ENCODE data around the gene BRD9.
"Not testable (repeated sequence)": the region's sequence is repeated elsewhere in the genome, so short reads cannot be mapped to it uniquely, and the experiment has no call there.

BRD9 gene

DNA sequence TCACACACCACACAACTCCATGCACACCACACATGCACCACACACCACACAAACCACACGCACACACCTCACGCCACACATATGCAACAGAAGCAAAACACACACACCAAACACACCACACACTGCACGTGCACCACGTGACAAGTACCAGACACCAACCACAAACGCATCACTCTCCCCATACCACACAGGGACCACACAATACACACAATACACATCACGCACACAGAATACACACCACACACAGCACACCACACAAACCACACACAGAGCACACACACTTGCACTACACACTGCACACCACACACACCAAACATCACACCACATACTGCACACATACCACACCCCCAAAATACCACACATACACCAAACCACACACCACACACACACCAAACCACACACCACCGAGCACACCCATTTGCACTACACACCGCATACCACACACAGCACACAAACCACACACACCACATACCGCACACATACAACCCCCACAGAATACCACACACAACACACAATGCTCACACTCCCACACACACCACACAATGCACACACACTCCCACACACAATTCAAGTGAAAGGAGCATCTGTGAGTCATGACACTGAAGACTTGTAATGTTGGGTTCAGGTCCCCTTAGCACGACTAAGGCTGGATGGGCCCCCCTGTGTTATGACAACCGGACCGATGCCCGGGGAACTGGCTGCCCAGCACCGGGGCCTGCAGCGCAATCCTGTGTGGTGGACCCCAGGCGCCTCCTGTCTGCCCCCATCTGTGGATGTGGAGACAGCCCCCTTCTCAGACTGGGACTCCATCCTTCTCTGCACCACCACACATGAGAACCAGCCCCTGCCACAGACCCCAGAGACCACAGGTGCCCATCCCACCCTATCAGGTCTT, 35.8 kb downstream of the BRD9 start:
- no peak for DNase-seq

DNA sequence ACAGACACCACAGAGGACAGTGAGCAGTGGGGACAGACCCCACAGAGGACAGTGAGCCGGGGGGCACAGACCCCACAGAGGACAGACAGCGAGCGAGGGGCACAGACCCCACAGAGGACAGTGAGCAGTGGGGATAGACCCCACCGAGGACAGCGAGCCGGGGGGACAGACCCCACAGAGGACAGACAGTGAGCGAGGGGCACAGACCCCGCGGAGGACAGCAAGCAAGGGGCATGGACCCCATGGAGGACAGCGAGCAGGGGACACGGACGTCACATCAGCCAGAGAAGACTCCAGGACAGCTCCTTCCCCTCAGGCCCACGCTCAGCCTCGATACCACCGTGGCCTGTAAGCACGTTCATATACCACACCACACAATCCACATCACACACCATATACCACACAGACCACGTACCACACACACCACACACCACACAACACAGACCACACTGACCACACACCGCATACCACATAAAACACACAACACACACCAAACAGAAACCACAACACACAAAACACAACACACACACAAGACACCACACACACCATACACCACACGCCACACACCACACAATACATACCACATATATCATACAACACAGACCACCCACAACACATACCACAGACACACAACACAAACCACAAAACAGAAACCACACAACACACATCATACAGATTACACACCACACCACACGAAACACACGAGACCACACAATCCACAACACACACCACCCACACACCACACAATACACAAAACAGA, 36.6 kb downstream of the BRD9 start:
- no peak for DNase-seq

DNA sequence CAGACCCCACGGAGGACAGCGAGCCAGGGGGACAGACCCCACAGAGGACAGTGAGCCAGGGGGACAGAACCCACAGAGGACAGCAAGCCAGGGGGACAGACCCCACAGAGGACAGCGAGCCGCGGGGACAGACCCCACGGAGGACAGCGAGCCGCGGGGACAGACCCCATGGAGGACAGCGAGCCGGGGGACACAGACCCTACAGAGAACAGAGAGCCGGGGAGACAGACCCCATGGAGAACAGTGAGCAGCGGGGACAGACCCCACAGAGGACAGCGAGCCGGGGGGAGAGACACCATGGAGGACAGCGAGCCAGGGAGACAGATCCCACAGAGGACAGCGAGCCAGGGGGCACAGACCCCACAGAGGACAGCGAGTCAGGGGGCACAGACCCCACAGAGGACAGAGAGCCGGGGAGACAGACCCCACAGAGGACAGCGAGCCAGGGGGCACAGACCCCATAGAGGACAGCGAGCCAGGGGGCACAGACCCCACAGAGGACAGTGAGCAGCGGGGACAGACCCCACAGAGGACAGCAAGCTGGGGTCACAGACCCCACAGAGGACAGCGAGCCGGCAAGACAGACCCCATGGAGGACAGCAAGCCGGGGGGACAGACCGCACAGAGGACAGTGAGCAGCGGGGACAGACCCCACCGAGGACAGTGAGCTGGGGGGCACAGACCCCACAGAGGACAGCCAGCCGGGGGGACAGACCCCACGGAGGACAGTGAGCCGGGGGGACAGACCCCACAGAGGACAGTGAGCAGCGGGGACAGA, 37.4 kb downstream of the BRD9 start:
- no peak for DNase-seq

DNA sequence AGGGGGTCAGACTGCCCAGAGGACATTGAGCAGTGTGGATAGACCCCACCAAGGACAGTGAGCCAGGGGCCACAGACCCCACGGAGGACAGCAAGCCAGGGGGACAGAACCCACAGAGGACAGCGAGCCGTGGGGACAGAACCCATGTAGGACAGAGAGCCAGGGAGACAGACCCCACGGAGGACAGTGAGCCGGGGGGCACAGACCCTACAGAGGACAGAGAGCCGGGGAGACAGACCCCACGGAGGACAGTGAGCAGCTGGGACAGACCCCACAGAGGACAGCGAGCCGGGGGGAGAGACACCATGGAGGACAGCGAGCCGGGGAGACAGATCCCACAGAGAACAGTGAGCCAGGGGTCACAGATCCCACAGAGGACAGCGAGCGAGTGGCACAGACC, 38.4 kb downstream of the BRD9 start:
- DNase-seq = no peak

DNA sequence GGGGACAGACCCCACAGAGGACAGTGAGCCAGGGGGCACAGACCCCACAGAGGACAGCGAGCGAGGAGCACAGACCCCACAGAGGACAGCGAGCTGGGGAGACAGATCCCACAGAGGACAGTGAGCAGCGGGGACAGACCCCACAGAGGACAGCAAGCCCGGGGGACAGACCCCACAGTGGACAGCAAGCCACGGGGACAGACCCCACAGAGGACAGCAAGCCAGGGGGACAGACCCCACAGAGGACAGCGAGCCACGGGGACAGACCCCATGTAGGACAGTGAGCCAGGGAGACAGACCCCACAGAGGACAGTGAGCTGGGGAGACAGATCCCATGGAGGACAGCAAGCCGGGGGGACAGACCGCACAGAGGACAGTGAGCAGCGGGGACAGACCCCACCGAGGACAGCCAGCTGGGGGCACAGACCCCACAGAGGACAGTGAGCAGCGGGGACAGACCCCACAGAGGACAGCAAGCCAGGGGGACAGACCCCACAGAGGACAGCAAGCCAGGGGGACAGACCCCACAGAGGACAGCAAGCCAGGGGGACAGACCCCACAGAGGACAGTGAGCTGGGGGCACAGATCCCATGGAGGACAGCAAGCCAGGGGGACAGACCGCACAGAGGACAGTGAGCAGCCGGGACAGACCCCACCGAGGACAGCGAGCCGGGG, 39.0 kb downstream of the BRD9 start:
- not testable (repeated sequence) for DNase-seq

DNA sequence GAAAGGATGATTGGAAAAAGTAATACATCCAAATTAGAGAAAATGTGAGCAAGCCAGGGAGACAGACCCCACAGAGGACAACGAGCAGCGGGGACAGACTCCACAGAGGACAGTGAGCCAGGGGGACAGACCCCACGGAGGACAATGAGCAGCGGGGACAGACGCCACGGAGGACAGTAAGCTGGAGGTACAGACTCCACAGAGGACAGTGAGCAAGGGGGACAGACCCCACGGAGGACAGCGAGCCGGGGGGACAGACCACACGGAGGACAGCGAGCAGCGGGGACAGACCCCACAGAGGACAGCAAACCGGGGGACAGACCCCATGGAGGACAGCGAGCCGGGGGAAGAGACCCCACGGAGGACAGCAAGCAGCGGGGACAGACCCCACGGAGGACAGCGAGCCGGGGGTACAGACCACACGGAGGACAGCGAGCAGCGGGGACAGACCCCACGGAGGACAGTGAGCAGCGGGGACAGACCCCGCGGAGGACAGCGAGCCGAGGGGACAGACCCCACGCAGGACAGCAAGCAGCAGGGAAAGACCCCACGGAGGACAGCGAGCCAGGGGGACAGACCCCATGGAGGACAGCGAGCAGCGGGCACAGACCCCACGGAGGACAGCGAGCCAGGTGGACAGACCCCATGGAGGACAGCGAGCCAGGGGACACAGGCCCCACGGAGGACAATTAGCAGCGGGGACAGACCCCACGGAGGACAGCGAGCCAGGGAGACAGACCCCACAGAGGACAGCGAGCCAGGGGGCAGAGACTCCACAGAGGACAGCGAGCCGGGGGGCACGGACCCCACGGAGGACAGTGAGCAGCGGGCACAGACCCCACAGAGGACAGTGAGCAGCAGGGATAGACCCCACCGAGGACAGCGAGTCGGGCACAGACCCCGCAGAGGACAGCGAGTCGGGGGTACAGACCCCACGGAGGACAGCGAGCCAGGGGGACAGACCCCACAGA, 39.9 kb downstream of the BRD9 start:
- no peak for DNase-seq

DNA sequence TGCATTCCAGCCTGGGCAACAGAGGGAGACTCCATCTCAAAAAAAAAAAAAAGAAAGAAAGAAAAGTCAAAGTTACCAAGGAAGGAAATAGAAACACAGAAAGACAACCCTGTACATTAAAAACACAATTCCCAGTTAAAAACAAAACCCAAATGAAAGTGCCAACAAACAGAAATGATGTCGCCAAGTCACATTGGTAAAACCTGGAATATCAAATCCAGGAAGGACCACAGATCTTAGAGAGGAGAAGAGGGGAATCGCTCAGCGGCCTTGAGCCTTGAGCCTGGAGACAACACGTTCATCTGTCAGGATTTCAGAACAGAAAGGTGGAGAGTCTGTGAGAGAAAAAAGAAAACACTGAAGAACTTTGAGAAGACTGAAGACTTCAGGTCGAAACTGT, 40.6 kb downstream of the BRD9 start:
- no peak for DNase-seq

DNA sequence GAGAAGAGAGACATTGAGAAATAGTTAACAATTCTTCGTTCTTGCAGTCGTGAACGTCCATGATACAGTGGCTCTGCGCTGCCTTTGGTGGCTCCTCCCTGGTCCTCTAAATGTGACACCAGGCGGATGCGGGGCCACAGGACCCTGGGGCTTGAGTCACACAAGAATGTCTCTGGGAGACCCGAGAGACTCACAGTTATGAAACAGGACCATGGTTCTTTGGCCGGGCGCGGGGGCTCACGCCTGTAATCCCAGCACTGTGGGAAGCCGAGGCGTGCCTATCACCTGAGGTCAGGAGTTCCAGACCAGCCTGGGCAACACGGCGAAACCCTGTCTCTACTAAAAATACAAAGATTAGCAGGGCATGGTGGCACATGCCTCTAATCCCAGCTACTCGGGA, 41.0 kb downstream of the BRD9 start:
- no peak for DNase-seq

DNA sequence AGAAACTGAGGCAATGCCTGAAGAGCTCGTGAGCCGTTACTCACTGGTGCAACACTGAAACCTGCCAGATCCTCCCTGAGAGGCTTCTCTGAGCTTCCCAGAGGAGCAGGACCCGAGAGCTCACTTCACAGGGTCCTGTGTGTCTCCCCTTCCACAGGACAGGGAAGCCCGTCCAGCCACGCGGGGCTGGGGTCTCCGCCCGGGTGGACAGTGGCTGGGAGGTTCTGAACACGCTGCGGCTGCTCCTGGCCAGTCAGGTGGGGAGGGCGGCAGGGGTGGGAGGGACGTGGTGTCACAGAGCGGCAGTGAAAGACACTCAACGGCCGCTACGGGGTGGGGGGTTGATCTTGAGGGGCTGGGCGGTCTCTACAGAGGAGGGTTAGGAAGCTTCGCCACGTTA, 41.5 kb downstream of the BRD9 start:
- no peak for DNase-seq

DNA sequence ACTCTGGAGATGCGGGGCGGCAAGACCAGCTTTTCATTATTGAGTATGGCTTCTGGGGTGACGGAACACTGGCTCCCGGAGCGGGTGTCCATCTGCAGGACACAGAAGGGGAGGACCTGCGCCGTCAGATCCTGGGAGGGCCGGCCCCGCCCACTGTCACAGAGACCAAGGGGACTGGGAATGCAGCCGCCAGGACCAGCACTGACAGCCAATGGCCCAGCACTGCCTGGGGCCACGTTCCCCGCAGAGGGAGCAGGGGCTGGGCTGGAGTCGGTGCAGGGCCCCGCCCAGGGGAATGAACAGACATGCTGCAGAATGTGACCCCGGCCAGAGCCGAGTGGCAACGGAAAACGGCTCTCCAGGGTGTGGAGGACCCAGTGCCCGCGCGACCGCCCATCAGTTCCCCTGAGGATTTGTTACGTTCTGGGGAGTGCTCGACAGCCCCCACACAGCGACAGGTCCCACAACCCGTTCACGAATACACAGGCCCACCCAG, 42.0 kb downstream of the BRD9 start, which contains the start of gene ZDHHC11:
TSS of gene ZDHHC11 (minus strand) at position 476 of the 496 bp plus-strand sequence. CDS start at position 92, 384 bp downstream.
- DNase-seq = no peak

DNA sequence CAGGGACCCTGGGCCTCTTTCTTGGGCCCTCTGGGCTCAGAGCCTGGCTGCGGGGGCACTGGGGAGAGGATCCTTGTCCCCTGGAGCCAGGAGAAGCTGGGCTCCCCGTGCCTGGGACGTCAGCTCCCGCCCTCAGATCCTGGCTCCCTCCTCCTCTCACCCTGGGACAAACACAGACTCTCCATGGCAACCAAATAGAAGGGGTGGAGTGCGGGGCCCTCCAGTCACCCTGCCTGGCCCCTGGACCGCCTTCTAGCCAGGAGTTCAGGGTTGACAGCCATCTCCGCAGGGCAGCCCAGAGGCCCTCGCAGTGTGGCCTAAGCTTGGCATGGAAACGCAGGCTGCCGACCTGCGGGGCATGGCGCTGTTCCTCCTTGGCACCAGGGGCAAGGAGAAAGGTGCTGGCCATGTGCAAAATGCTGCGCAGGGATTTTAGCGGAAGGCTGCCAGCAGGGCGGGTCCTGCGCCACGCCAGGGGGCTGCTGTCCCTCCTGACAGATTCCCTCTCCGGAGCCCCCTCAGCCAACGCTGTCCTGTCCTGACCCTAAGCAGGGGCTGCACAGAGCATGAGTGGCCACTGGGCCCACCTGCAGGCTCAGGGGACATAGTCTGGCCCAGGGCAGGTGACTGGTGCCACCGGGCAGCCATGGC, 42.8 kb downstream of the BRD9 start:
- DNase-seq = no peak

DNA sequence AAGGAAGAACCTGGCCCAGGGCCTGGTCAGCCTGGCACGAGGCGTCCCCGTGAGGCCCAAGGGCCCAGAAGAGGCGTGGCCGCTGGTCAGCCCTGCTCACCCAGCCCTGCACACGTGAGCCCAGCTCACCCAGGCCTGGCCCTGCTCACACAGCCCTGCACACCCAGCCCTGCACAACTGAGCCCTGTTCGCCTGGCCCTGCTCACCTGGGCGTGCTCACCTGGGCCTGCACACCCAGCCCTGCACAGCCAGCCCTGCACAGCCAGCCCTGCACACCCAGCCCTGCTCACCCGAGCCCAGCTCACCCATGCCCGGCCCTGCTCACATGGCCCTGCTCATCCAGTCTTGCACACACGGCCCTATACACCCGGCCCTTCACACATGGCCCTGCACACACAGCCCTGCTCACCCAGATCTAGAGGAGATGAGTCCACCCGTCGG, 43.9 kb downstream of the BRD9 start:
- DNase-seq = no peak

DNA sequence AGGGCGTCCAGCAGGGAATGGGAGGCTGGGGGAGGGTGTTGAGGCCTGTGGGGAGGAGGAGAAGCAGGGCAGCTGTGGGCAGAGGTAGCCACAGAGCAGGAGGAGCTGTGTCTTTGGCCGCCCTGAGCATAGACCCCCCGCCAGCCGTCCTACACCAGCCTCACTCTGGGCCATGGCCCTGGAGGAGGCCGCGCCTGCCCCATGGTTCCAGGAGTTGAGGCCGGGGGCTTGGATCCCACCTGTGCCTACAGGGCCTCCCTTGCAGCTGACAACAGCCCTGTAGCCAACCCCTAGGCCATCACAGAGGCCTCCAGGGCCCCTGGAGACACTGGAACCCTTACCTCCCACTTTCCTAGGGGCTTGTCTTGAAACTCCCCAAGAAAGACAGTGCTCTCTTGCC, 44.9 kb downstream of the BRD9 start:
- not testable (repeated sequence) for DNase-seq

DNA sequence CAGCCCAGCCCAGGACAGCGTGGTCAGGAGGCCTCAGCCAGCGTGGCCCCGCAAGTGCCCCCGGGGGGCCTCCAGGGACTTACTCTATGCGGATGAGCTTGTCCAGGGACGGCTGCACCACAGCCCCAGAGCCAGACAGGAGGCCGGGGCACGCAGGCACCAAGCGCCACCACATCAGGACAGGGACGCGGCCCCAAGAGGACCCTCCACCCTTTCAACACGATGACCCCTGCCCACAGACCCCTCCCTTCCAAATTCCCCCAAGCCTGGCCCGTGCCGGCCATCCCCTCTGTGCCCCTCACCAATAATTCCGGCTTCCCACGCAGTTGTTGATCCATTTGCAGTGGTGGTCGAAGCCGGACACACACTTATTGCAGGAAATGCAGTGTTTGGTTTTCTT, 45.4 kb downstream of the BRD9 start:
- DNase-seq = not testable (repeated sequence)

DNA sequence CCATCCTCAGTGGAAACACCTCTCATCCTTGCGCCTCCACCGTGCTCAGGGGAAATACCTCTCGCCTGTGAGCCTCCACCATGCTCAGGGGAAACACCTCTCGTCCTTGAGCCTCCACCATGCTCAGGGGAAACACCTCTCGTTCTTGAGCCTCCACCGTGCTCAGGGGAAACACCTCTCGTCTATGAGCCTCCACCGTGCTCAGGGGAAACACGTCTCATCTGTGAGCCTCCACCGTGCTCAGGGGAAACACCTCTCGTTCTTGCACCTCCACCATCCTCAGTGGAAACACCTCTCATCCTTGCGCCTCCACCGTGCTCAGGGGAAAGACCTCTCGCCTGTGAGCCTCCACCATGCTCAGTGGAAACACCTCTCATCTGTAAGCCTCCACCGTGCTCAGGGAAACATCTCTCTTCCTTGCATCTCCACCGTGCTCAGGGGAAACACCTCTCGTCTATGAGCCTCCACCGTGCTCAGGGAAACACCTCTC, 46.0 kb downstream of the BRD9 start:
- DNase-seq = not testable (repeated sequence)

DNA sequence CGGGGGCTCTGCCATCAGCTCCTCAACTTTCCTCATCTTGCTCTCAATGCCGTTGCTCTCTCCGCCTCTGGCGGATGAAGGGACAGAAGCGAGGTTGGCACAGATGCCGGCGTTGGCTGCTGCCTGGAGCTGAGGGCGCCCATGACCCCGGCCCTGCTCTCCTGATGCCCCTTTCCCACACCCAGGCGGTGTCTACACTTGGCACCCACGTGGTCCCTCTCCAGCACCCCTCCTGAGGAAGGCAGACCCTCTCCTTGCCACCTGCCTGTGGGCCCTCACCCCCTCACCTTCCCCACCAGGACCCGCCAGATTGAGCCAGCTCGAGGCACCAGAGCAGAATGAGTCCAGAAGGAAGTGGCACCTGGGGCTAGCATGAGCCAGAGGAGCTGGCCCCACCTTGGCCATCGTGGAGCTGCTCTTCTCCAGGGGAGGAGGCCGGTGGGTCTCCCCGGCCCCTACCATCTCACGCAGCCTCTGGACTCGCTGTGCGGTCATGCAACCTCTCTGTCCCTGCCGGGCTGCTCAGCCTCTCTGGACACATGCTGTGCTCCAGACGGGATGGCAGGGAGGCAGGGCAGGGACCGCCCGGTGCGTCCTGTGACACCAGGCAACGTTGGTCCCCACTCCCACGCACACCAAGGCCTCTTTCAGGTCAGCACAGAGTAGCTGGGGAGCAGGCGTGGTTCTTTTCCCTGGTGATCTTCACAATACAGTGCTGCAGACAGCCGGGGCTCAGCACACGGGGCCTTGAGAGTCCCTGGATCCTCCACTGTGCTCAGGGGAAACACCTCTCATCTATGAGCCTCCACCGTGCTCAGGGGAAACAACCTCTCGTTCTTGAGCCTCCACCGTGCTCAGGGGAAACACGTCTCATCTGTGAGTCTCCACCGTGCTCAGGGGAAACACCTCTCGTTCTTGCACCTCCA, 46.7 kb downstream of the BRD9 start:
- DNase-seq = not testable (repeated sequence)

DNA sequence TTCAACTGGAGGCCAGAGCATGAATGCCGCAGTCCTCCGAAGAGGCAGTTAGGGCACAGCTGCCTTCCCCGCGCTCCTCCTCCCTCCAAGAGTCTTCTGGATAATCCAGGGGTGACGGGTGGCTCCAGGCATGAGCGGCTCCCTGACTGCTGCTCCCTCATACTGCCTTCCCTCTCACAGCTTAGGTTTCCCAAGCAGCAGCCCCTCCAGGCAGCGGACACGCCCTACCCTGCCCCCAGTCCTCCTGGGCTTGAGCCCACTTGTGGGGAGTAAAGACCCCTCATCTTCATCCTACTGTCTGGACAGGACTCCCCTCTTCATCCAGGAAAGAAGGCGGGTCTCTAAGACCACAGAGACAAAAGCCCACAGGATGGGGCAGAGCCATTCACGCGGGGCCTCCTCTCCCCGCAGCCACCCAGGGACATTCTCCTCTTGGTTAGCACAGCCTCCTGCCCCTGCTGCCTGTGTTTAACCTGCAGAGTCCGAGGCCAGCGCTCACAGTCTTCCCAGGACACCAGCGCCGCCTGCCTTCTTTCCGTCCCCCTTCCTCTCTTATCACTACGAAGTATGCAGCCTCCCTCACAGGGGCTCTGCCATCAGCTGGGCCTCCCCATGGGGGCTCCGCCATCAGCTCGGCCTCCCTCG, 47.4 kb downstream of the BRD9 start:
- not testable (repeated sequence) for DNase-seq

DNA sequence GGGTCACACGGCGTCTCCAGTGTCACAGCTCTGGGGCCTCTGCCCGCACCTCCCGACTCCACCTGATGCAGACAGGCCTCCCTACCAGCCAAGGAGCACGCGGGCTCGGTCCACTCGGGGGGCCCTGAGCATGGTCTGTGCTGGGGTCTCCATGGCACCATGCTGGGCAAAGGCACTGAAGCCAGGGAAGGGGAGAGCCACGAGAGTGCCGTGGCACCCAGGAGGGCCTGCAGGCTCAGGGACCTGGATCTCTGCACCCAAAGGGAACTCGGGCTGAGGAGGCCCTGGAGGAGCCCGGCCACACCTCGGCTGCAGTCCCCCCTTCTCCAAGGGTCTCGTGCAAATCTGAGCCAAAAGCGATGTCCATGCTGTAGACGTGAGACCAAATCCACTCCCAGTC, 48.2 kb downstream of the BRD9 start:
- not testable (repeated sequence) for DNase-seq

DNA sequence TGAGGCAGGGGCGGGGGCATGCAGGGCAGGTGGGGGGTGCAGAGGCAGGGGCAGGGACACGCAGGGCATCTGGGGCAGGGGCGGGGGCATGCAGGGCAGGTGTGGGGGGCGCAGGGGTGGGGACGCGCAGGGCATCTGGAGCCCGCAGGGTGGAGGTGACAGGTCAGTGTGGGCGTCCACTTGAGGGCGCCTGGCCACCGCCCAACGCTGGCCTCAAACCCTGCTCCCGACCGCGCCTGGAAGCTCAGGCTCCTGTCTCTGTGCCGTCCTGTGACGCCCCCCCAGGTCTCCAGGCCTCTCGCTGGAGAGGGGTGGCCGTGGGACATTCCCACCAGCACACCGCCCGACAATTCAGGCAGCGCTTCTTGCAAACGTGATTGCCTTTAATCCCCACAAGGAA, 48.7 kb downstream of the BRD9 start:
- DNase-seq = not testable (repeated sequence)
